ENCODE data around the gene RXRB.

Gene RXRB

DNA sequence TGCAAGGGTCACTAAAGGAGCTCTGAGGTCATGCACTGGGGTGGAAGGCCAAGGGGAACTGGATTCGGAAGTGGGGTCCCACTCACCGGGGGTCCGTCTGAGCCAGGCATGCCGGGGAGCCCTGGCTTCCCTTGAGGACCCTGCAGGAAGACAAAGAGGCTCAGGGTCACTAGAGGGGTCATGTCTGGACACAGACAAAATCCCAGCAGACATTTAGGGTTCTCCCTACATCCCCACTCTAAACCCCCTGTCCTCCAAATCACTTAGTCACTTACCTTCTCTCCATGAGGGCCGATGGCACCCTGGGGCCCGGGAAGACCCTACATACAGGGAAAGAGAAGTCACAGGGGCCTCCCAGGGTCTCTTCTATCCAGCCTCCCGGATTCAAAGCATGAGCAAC is 23.6 kb downstream of the RXRB start:
- no peak for DNase-seq (ENCODE audit: low spot score)

DNA sequence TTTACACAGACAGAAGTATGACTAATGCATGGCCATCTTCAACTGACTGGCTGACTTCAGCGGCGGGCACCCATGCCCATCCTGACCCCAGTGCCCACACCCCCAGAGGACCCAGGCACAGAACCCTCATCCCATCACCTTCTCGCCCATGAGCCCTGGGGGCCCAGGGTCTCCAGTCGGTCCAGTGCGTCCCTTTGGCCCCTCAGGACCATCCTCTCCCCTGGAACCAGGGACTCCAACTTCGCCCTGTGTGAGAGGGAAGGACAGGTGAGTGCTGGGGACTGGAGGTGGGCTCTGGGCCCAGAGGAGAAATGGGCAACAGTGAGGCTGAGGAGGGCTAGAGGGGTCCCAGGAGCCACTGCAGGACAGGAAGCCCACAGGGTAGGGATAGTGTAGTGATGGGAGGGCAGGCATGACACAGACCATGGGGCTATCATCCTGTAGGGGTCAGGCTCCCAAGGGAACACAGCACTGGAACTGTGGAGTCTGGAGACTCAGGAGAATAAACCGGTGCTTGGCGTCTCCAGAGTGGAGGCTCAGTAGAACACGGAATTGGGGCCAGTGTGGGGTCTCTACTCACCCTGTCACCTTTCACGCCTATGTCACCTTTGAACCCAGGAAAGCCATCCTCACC is 24.9 kb downstream of the RXRB start:
- DNase-seq (ENCODE audit: low spot score): no peak

DNA sequence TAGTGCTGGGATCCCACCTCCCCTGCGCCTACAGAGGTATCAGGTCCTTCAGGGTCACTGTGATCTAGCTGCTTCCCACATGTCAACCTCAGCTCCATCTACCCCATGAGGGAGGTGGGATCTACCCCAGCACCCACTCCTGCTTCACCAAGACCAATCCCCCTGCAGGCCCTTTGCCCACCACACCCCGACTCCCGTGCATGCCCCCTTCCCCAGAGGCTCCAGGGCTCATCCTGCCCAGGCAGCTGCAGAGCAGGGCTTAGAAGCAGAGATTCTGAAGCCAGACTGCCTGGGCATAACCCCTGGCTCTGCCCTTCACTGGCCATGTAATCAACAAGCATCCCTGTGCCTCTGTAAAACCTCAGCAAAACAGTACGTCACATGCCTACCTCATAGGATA is 25.7 kb downstream of the RXRB start:
- DNase-seq (ENCODE audit: low spot score): no peak

DNA sequence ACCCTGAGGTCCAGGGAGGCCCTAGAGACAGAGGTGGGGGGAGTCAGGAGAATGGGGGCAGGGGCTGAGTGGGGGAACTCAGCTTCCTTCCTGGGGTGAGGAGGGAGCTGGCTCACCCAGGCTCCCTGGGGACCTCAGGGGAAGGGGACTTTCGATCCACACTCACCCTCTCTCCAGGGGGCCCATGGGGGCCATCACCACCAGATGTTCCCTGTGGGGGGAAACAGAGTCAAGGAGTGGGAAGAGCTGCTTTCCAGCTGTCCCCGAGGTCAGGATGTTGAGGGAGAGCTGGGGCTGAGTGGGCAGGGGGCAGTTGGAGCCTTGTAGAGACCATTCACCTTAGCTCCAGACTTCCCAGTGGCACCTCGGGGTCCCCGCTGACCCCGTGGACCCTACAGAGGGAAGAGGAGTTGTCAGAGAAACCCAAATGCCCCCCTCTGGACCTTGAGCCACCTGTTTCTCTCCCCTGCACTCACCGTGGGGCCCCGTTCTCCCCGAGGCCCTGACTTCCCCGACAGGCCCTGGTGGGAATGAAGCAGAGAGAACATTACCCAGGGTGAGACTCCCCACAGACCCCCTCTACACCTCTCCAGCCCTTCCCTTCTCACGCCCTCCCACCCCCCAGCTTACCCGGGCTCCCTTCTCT is 26.8 kb downstream of the RXRB start:
- DNase-seq (ENCODE audit: low spot score): no peak

- peak; percentile 60 for DNase-seq (ENCODE audit: low spot score)
Measured at GRCh38 chr6:33172688-33173534, 27.6 kb downstream of the RXRB start.

GRCh38 chr6:33171880-33172687 is 28.4 kb downstream of the RXRB start:
- DNase-seq (ENCODE audit: low spot score): no peak

GRCh38 chr6:33171016-33171879 is 29.2 kb downstream of the RXRB start:
- no peak for DNase-seq (ENCODE audit: low spot score)

GRCh38 chr6:33170176-33171015 is 30.1 kb downstream of the RXRB start:
- no peak for DNase-seq (ENCODE audit: low spot score)

GRCh38 chr6:33169291-33170175 is 30.9 kb downstream of the RXRB start:
- DNase-seq (ENCODE audit: low spot score): no peak

GRCh38 chr6:33168639-33169038 is 31.8 kb downstream of the RXRB start:
- no peak for DNase-seq (ENCODE audit: low spot score)

DNA sequence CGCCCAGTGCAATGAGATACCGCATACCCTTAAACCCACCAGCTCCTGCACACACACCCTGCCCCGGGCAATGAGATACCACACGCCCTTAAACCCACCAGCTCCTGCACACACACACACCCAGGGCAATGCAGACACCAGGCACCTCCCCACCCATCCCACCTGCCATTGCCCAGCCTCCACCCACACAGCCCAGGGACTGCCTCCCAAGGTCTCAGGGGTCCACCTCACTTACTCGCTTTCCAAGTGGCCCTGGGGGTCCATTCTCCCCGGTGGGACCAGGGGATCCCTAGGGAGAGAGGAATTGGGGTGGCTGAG is 32.2 kb downstream of the RXRB start:
- DNase-seq (ENCODE audit: low spot score): no peak

DNA sequence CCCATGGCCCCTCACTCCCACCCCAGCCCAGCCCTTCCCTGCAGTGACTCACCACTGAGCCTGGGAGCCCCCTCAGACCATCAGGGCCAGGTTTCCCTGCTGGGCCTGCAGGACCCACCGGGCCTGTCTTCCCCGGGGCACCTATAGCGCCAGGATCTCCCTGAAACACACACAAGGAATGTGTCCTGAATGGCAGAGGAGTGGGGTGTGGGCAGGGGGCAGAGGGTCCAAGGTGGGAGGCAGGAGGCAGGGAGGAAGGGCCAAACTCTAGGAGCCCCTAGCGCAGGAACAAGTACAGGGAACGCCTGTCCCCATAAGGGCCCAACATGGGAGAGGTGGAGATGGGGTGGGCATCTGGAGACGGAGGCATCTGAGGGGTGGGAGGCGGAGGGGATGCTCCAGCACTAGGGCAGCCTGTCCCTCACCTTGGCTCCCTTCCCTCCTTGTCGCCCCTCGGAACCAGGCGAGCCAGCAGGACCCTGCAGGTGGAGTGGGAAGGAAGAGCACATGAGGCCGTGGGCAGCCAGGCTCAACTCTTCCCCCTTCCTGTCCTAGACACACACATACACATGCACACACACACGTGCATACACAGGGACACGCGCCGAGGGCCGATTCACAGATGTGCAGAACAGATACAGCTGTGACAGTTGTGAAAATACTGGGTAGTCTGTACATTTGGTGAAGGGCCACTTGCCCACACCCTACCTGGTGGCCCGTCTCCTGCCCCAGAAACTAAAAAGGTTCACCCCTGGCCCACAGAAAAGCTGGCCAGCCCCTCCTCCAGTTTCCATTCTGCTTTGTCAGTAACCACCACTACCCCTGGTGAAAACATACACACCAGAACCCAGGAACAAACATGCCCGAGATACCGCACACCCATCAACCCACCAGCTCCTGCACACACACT is 32.8 kb downstream of the RXRB start:
- DNase-seq (ENCODE audit: low spot score): no peak

DNA sequence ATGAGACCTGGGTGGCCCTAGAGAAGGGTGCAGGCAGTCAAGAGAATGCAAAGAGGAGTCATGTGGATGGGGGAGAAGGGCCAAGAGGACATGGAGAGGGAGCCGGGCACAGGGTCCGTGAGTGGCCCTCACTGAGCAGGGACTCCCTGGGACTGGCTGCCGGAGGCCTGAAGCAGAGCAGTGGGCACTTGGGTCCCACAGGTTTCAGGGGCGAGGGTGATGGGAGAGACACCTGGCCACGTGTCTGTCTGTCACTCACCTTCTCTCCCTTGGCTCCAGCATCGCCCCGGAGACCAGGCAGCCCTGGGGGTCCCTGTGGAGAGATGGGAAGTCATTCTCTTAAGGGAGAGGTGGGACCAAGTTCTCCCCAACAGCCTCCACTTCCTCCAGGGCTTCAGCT is 33.7 kb downstream of the RXRB start:
- no peak for DNase-seq (ENCODE audit: low spot score)

DNA sequence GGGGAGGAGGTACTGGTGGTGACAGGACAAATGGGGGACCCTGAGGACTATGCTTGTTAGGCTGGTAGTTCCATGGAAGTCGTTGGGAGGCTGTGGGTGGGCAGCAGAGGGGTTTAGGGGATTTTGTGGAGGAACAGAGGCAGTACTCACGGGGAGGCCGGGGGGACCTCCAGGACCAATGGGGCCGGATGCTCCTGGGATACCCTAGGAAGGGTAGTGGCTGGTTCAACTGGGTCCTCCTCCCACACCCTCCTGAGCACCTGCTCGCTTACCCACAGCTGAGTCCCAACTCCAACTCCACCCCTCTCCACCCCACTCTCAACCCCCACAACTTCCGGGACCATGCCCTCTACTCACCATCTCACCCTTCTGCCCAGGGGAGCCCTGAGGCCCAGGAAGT is 34.1 kb downstream of the RXRB start:
- no peak for DNase-seq (ENCODE audit: low spot score)

GRCh38 chr6:33165581-33166258 is 34.7 kb downstream of the RXRB start:
- DNase-seq (ENCODE audit: low spot score): no peak

DNA sequence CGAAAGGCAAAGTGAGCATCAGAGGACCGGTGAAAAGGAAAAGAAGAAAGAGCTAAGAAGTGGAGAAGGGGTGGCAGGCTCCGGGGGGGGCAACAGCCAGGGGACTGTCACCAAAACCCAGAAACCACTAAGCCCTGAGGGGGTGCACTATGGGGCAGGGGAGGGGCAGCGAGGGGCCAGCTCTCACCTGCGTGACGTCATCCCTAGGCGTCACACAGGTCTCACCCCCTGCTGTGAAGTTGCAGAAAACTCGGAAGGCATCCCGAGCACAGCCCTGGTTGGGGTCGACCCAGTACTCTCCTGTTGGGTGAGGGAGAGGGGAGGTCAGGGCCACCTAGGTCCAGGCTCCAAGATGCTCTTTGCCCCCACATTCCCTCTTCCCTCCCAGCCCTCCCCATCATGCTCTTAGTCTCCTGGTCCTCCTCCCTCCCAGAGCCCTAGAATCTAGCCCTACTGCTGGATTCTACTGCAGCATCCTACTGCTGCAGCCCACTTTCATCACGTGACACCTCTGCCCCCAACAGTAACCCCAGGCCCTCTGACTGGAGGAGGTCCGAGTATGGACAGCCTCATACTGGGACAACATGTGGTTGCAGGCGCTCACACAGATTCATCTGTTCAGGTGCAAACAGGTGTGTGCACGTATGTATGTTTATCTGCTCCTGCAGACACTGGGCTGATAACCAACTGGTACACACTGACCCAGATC is 35.6 kb downstream of the RXRB start:
- no peak for DNase-seq (ENCODE audit: low spot score)

DNA sequence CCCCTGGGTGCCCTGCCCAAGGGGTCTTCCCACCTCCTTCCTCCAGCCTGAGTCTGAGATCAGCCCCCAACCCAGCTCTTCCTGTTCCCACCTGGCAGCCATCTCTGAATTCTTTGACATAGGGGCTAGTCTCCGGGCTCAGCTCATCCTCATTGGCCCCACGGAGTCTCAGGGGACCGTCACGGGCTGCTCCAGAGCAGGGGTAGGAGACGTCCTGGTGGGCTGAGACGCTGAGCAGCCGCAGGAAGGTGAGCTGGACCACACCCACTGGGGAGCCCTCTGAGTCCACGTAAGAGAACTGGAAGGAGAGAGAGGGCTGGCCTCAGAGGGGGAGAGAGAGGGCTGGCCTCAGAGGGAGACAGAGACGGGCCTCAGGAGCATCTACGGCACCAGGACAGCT is 36.3 kb downstream of the RXRB start:
- DNase-seq (ENCODE audit: low spot score): no peak

Data from RKO (cell line).